Cardiac atrium fibroblast (primary cell): Measurements from ENCODE around the gene EDA2R. TPM values are rescaled to one million over a fixed set of nuclear protein-coding genes. Genes with fewer than 3 reads are reported as not detected.

Experiments
- total RNA-seq: library from RNA; depleted of rRNA; stranded (reverse); fragments of >200 nt; gene quantifications from 2 replicates; pipeline ENCODE4 v1.2.3, GENCODE V29; 2015

Gene EDA2R, protein sequence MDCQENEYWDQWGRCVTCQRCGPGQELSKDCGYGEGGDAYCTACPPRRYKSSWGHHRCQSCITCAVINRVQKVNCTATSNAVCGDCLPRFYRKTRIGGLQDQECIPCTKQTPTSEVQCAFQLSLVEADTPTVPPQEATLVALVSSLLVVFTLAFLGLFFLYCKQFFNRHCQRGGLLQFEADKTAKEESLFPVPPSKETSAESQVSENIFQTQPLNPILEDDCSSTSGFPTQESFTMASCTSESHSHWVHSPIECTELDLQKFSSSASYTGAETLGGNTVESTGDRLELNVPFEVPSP
- total RNA-seq, result 3.2 and 7.1 TPM in 2 replicates

DNA sequence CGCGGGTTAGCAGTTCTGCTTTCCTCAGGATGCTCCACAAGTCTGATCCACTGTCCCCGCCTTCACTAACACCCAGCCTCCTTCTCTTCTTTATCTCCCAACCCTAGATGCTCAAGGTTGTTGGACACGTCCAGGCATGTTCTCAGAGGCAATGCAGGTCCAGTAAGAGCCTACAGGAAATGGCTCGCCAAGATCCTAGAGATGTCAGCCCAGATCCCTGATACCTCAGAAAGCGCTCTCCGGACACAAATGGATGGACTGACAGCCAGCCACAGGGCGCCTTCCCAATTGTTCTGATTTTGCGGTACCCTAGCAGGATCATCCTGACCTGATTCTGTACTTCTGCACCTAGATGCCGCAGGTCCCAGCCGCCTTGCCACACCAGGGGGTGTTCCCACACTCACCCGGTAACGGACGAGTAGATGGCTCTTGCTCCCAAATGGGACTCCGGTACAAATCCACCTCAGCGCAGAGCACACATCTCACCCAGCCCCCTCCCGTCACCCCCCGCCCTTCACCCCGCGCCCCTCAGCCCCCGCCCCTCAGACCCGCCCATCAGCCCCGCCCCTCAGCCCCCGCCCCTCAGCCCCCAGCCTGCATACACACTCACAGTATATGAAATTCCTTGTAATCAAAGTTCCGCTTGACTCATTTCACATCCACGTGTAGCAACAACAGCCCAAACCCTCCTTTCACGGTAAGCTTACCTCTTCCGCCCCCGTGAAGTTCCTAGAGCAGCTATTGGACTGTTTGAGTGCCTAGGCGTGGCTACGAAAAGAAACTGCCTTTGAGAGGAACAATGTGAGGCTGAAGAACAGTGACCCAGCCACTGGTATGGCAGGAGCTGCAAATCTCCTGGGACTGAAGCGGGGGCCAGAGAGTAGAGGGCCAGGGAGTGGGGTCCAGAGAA, at the start of gene EDA2R:
Gene EDA2R, minus strand, starts transcription at position 488 of the 910 bp plus-strand sequence. CDS start 23,058 bp downstream, outside the sequence.

